NCI-H146 treated with DMSO at 0.1 percent for 48 hours (cell line): ENCODE data around the gene TMEM190.
"Not testable (repeated sequence)": the region's sequence is repeated elsewhere in the genome, so short reads cannot be mapped to it uniquely, and the experiment has no call there.

ENCODE experiments used
- DNase-seq: peaks from one replicate; lab custom pipeline; 2025; ENCODE audit not compliant: unreplicated experiment; lab: John Stamatoyannopoulos, UW

Gene TMEM190

DNA sequence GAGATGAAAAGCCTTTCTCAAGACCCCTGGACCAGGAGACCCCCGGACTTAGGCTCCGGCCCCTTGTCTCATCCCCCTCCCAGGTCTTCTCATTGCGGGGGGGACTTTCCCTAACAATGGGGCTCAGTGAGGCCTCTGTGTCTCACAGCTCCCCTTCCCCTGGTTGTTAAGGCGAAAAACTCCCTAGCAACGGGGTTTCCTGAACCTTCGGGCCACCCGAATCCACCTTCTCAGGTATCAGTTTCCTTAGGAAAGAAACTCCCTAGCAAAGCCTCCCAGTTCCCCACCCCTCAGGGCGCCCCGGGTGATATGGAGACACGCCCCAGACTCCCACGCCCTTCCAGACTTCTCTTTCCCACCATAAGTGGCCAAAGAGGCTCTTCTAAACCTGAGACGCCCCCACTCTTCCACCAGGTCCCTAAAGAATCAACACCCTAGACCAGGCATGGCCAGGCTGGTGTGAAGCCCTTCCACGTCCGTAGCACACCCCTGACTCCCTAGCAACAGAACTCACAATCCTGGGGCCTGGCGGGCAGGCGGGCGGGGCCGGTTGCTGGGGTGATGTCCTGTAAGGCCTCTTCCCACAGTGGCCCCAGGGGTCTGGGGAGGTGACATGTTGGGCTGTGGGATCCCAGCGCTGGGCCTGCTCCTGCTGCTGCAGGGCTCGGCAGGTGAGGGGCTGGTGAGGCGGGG, at the start of gene TMEM190:
Gene TMEM190, plus strand, starts transcription at position 586 of the 693 bp plus-strand sequence. Its CDS starts 28 bp downstream, at position 614.
- no peak for DNase-seq

- not testable (repeated sequence) for DNase-seq
These were observed 47.8 kb upstream of the TMEM190 start for GRCh38 chr19:55328774-55329318.

DNA sequence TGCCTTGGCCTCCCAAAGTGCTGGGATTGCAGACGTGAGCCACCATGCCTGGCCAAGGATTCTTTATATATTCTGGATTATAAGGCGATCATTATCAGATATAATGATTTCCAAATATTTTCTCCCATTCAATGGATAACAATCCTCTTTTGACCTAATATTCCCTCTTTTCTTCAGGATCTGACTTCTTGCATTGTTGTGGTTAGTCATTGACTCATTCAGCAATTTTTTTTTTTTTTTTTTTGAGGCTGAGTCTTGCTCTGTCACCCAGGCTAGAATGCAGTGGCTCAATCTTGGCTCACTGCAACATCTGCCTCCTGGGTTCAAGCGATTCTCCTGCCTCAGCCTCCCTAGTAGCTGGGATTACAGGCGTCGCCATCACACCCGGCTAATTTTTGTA, 46.8 kb upstream of the TMEM190 start:
- not testable (repeated sequence) for DNase-seq

- no peak for DNase-seq
These were observed 42.8 kb upstream of the TMEM190 start for GRCh38 chr19:55333870-55334269.

- no peak for DNase-seq
These were observed 40.5 kb upstream of the TMEM190 start for GRCh38 chr19:55336101-55336500.

GRCh38 chr19:55339105-55339888, 37.3 kb upstream of the TMEM190 start, which contains the start of gene KMT5C:
TSS of gene KMT5C (plus strand) at chr19:55339876. CDS start at chr19:55341937, 2,061 bp downstream.
- peak; percentile 100 for DNase-seq

GRCh38 chr19:55339889-55340783, 36.5 kb upstream of the TMEM190 start:
- DNase-seq = peak; percentile 74

GRCh38 chr19:55340784-55341147, 35.9 kb upstream of the TMEM190 start:
- no peak for DNase-seq

GRCh38 chr19:55341171-55341588, 35.4 kb upstream of the TMEM190 start:
- peak; percentile 83 for DNase-seq

GRCh38 chr19:55341595-55342531, 34.8 kb upstream of the TMEM190 start:
- DNase-seq = no peak

- no peak for DNase-seq
These were observed 32.2 kb upstream of the TMEM190 start for GRCh38 chr19:55344444-55344843.

DNA sequence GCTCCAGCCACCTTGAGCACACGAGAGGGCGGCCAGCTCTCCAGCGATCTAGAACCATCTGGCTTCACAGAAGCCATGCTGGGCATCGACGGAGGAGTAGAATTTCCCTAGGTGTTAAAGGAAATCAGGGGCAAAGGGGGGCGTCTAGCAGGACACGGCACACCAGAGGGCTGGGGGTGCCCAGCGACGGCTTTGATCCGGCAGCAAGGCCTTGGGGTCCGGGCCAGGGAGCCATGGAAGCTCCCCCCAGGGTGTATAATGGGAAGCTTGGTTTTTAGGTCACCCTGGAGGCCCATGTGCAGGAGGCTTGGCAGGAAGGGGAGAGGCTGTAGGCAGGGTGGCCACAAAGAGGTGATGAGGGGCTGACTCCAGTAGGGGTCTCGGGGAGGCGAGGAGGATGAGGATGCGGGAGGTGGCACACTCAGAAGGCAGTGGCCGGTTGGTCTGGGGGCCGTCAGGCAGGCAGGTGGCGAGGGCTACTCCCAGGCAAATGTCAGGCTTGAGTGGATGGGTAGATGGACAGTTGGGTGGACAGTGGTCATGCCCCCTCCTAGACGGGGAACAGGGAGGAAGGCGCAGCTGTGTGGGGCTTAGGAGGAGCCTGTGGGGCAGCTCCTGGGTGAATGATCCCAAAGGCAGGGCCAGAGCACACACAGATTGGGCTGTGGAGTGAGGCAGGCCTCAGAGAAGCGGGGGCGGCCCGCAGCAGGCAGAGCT, 31.4 kb upstream of the TMEM190 start:
- DNase-seq = no peak

- DNase-seq = no peak
These were observed 30.6 kb upstream of the TMEM190 start for GRCh38 chr19:55345818-55346724.

DNA sequence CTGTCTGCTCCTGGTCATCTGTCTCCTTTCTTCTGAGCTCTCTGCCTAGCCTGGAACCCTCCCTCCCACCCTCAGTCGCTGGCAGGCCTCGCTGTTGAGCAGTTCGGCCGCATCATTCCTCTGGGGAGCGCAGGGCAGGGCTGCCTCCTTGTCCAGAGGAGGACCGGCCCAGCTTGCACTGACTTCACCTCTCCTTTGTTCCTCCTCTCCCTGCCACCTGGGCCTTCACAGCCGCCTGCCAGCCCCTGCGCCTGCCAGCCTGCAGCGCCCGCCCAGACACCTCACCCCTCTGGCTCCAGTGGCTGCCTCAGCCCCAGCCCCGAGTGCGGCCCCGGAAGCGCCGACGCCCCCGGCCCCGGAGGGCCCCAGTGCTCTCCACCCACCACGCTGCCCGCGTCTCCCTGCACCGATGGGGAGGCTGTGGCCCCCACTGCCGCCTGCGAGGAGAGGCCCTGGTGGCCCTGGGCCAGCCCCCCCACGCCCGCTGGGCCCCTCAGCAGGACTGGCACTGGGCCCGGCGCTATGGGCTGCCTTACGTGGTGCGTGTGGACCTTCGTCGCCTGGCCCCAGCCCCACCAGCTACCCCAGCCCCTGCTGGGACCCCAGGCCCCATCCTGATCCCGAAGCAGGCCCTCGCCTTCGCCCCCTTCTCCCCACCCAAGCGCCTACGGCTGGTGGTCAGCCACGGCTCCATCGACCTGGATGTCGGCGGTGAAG, 29.7 kb upstream of the TMEM190 start:
- no peak for DNase-seq

DNA sequence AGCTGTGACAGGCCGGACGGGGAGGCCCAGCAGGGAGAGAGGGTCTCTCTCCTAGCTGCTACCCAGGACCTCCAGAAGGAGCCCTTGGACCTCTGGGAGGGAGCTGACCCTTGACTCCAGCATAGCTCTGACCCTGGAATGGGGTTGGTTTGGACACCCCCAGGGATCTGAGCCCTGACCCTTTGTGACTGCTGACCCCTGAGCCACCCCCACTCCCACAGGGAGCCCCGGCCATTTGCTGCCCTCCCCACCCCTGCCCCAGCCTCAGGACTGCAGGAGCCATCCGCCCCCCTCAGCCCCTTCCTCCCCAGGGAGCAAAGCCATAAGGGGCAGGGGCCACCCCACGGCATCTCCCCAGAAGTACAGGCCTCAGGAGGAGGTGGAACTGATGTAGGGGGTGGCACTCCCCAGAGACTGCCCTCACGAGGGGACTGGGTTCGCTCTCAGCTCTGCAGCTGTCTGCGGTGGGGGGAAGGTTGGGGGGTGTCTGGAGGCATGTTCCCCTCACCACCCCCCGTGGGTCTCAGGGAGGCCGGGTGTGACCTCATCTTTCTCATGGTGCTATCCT, 29.1 kb upstream of the TMEM190 start:
- no peak for DNase-seq

- DNase-seq = no peak
These were observed 28.1 kb upstream of the TMEM190 start for GRCh38 chr19:55348317-55349034.
